Nephron progenitor cell (in vitro differentiated cells): Measurements from ENCODE around the gene PALLD.

Experiments used
- DNase-seq: peaks from one replicate; pipeline ENCODE4 v3.0.0; 2021
- H3K27ac Mint-ChIP-seq: 2 replicates; pipeline ENCODE4 v1.8.0; 2021; ENCODE audit warnings: mild to moderate bottlenecking, moderate library complexity, mixed read lengths
- H3K27me3 Mint-ChIP-seq: 2 replicates; pipeline ENCODE4 v1.8.0; 2021; ENCODE audit warnings: mild to moderate bottlenecking, low read depth, mixed read lengths; ENCODE audit not compliant: poor library complexity
- H3K36me3 Mint-ChIP-seq: 2 replicates; pipeline ENCODE4 v1.8.0; 2021; ENCODE audit warnings: low read depth, mixed read lengths
- H3K4me1 Mint-ChIP-seq: 2 replicates; pipeline ENCODE4 v1.8.0; 2021; ENCODE audit warnings: mixed read lengths
- H3K4me3 Mint-ChIP-seq: 2 replicates; pipeline ENCODE4 v1.8.0; 2021; ENCODE audit warnings: mild to moderate bottlenecking, moderate library complexity, mixed read lengths
- H3K9me3 Mint-ChIP-seq: 2 replicates; pipeline ENCODE4 v1.8.0; 2021; ENCODE audit warnings: mild to moderate bottlenecking, moderate library complexity, mixed read lengths
- TF ChIP-seq, protein P1 (sequence below): fragments of 200-600 bp; sonication (generic); IDR thresholded peaks from 2 replicates; pipeline ENCODE4 v1.5.0; 2021; ENCODE audit warnings: antibody characterized with exemption

The PALLD gene

DNA sequence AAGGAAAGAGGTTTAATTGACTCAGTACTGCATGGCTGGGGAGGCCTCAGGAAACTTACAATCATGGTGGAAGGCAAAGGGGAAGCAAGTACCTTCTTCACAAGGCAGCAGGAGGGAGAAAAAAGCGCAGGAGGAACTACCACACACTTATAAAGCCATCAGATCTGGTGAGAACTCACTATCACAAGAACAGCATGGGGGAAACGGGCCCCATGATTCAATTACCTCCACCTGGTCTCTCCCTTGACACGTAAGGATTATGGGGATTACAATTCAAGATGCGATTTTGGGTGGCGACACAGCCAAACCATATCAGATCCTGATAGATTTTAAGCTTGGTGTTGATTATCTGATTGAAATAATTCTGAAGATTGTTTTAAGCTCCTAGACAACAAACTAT lies 294.5 kb downstream of the PALLD start:
- Mint-ChIP-seq H3K27ac (peak overlapping the region; percentile 76), H3K27me3 (peaks cover 3% of the 10 kb centered on the region), H3K9me3 (no peaks in the 10 kb centered on the region), H3K36me3 (peaks cover 26% of the 10 kb centered on the region), H3K4me1 (peaks cover 6% of the 10 kb centered on the region), H3K4me3 (no peak overlapping the region)
- TF ChIP-seq, protein P1, sequence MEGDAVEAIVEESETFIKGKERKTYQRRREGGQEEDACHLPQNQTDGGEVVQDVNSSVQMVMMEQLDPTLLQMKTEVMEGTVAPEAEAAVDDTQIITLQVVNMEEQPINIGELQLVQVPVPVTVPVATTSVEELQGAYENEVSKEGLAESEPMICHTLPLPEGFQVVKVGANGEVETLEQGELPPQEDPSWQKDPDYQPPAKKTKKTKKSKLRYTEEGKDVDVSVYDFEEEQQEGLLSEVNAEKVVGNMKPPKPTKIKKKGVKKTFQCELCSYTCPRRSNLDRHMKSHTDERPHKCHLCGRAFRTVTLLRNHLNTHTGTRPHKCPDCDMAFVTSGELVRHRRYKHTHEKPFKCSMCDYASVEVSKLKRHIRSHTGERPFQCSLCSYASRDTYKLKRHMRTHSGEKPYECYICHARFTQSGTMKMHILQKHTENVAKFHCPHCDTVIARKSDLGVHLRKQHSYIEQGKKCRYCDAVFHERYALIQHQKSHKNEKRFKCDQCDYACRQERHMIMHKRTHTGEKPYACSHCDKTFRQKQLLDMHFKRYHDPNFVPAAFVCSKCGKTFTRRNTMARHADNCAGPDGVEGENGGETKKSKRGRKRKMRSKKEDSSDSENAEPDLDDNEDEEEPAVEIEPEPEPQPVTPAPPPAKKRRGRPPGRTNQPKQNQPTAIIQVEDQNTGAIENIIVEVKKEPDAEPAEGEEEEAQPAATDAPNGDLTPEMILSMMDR = no peak
- no peak for DNase-seq

DNA sequence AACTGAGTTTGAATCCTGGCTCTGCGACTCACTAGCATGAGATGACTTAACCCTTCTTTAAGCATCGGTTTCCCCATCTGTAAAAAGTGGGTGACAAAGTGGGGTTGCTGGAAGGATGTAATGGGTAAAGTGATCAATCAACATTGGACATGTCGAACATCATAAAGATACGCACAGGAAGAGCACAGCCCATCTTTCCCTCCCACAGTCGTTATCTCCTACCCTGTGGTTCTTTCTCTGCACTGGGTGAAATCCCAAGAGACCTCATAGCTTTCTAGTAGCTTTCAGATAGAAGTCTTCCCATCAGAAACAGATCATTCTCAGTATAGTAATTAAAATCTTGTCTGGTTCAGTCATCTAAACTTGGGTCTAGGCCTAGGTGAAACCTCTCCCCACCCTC lies 296.7 kb downstream of the PALLD start:
- no peak overlapping the region for H3K27ac Mint-ChIP-seq
- peaks cover 3% of the 10 kb centered on the region for H3K27me3 Mint-ChIP-seq
- H3K4me1 Mint-ChIP-seq = peaks cover 6% of the 10 kb centered on the region
- DNase-seq = no peak
- H3K36me3 Mint-ChIP-seq = peaks cover 26% of the 10 kb centered on the region
- H3K9me3 Mint-ChIP-seq = no peaks in the 10 kb centered on the region
- H3K4me3 Mint-ChIP-seq = no peak overlapping the region
- TF ChIP-seq, protein P1 = no peak

DNA sequence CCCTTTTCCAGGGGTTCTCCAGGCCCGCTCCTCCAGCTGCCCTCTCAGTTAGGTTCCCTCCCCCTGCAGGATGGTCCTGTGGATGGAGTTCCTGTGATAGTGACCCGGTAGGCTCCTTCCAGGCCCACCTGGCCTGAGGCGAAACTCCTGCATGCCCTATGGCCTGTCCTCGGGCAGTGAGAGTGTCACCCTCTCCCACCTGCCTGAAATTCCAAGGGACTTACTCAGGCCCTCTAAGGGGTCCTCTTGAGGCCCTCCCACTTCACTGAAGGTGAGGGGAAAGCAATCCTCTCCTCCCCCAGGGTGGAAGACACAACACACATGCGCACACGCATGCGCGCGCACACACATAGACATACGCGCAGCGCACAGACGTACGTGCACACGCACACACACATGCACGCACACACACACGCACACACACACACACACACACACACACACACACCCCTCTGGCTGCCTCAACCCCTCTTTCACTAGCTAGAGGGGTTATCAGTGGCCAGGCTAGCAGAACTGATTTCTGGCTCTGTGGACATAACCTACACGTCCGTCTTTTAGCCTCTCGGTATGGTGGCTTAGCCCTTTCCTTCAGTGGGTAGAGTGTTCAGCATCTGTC lies 297.3 kb downstream of the PALLD start:
- Mint-ChIP-seq H3K4me1 (peaks cover 6% of the 10 kb centered on the region), H3K27me3 (peaks cover 3% of the 10 kb centered on the region), H3K36me3 (peaks cover 22% of the 10 kb centered on the region), H3K27ac (peak overlapping the region; percentile 25), H3K4me3 (no peak overlapping the region), H3K9me3 (no peaks in the 10 kb centered on the region)
- DNase-seq = no peak
- TF ChIP-seq, protein P1 = no peak

DNA sequence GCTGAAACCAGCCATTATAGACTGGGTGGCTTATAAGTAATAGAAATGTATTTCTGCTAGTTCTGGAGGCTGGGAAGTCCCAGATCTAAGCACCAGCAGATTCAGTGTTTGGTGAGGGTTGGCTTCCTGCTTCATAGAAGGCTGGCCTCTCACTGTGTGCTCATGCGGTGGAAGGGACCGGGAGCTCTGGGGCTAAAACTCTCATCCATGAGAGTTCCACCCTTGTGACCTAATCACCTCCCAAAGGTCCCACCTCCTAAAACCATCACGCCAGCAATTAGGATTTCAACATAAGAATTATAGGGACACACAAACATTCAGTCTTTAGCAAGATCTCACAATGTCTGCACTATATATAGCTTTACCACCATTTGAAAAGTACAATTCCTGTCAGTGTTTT lies 298.0 kb downstream of the PALLD start:
- Mint-ChIP-seq H3K27ac (no peak overlapping the region), H3K36me3 (peaks cover 22% of the 10 kb centered on the region), H3K4me1 (peaks cover 6% of the 10 kb centered on the region), H3K27me3 (peaks cover 3% of the 10 kb centered on the region), H3K4me3 (no peak overlapping the region), H3K9me3 (no peaks in the 10 kb centered on the region)
- TF ChIP-seq, protein P1 = no peak
- DNase-seq = no peak

DNA sequence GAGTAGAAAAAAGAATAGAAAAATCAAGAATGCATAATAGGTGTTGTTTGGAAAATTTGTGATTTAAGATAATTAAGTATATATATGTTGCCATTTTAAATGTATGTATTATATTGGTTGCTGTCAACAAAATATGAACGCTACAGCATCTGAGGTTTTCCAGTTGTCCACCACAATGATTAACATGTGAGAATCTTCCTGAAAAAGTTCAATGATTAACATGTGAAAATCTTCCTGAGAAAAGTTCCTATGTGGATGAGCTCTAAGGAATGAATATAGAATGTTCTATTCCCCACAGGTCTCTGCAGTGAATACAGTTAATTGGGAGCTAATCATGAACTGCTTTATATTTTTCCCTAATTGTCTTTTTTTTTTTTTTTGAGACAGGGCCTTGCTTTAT lies 298.5 kb downstream of the PALLD start:
- Mint-ChIP-seq H3K27me3 (peaks cover 3% of the 10 kb centered on the region), H3K4me1 (peaks cover 6% of the 10 kb centered on the region), H3K4me3 (no peak overlapping the region), H3K36me3 (peaks cover 20% of the 10 kb centered on the region), H3K9me3 (no peaks in the 10 kb centered on the region), H3K27ac (no peak overlapping the region)
- TF ChIP-seq, protein P1 = no peak
- no peak for DNase-seq

DNA sequence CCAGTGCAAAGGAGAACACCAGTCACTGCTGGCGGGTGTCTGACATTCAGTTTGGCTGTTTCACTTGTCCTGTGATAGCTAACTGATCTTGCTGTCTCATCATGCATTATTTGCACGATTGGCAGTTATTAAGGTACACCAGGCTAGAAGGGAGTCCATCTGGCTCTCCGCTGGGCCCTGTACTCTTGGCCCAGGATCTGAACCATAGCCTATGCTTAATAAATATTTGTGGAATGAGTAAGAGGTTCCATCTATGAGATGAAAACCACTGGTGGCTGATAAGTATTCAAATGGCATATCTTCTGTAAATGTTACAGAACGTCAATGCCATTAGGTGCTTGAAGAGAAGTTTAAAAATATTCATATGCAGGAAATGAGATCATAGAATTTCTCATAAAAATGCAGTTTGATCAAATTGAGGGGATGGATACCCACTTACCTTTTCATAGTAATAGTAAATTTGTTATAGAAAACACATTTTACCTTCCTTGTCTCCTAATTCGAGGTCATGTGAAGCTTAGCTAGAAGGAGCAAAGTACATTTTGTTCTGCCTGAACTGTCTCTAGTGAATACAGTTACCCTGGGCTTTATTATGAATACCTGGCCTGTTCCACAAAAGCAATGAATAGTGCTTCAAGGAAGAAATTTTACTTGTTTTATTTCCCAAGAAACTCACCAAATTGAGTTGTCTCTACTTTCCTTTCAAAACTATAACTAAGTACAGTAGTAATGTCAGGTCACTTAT lies 299.7 kb downstream of the PALLD start:
- peaks cover 6% of the 10 kb centered on the region for H3K4me1 Mint-ChIP-seq
- peaks cover 9% of the 10 kb centered on the region for H3K36me3 Mint-ChIP-seq
- H3K27ac Mint-ChIP-seq = no peak overlapping the region
- DNase-seq = no peak
- H3K9me3 Mint-ChIP-seq = no peaks in the 10 kb centered on the region
- peaks cover 3% of the 10 kb centered on the region for H3K27me3 Mint-ChIP-seq
- TF ChIP-seq, protein P1 = no peak
- H3K4me3 Mint-ChIP-seq = no peak overlapping the region
